NT2/D1 (cell line): Measurements from ENCODE around the gene ATF3.

Source experiments
- SUZ12 ChIP-seq: IDR thresholded peaks from 2 replicates; pipeline ENCODE4 v1.6.1; 2011; ENCODE audit not compliant: insufficient read length, insufficient read depth; ENCODE audit errors: extremely low read depth
- YY1 ChIP-seq: IDR thresholded peaks from 2 replicates; pipeline ENCODE4 v1.6.1; 2011; ENCODE audit not compliant: insufficient read length, insufficient read depth
- ZNF274 ChIP-seq: IDR thresholded peaks from 2 replicates; pipeline ENCODE4 v1.6.1; 2011; ENCODE audit warnings: mild to moderate bottlenecking, low read depth, low read length

DNA sequence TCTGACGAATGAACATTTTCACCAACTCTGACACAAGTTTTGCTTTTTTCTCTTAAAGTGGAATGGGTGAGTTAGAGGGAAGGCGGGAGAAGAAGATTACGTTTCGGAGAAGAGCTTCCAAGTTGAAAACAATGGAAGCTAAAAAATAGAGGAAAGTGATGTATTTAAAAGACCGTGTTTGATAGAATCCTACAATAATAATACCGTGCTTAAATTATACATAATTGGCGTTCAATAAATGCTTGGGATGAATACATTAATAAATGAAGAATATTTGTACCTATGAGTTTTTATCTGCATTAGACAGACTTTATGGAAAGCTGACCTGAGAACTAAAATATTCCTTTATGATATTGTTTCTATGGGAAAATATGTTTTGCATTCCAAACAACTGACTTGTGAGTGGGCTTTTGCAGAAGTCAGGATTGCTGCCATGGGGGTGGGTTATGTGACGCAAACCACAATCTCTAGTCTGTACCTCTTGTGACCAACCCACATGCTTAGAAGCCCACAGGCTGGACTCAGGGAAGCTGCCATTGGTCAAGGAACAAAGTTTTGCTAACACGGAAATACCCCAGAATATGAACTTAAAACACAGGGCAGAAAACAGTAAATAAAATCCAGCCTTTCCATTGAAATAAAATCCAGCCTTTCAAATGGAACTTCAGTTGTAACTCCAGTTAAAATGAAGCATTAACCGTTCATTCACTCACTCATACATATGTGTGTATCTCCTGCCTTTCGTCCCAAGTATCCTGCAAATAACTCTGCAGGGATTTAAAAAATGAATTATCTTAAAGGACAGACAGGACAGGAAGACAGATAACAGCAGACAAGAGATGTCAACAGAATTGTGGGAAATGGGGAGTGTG lies 21.3 kb upstream of the ATF3 start:
- TF ChIP-seq ZNF274: no peak
- no peak for TF ChIP-seq YY1
- TF ChIP-seq SUZ12: no peak
